NT2/D1 (cell line): ENCODE results near the gene SYT8.

Source experiments
- SUZ12 ChIP-seq: IDR thresholded peaks from 2 replicates; pipeline ENCODE4 v1.6.1; 2011; ENCODE audit not compliant: insufficient read length, insufficient read depth; ENCODE audit errors: extremely low read depth
- ZNF274 ChIP-seq: IDR thresholded peaks from 2 replicates; pipeline ENCODE4 v1.6.1; 2011; ENCODE audit warnings: mild to moderate bottlenecking, low read depth, low read length

- no peak for TF ChIP-seq ZNF274
- TF ChIP-seq SUZ12 = no peak
Observed at GRCh38 chr11:1832920-1833295, 1.9 kb upstream of the SYT8 start.
